ENCODE results near the gene PINLYP.

- TF ChIP-seq FOXA1 (IDR thresholded peaks at IDR 0.05) (no peak), SP1 (IDR thresholded peaks at IDR 0.05) (no peak), FOXK2 (IDR thresholded peaks at IDR 0.05) (no peak)
Measured at GRCh38 chr19:43526884-43527859, 48.4 kb upstream of the PINLYP start, which contains the start of gene ETHE1.
